NCI-H524 treated with DMSO at 0.1 percent for 48 hours (cell line): ENCODE results near the gene E2F7.
A peak's percentile ranks its signal among the peaks of the same experiment; 100 is the strongest.

Experiments
- DNase-seq: peaks from one replicate; lab custom pipeline; 2025; lab: John Stamatoyannopoulos, UW

The E2F7 gene

GRCh38 chr12:77062846-77063461 is 2.4 kb downstream of the E2F7 start:
- DNase-seq, result no peak

DNA sequence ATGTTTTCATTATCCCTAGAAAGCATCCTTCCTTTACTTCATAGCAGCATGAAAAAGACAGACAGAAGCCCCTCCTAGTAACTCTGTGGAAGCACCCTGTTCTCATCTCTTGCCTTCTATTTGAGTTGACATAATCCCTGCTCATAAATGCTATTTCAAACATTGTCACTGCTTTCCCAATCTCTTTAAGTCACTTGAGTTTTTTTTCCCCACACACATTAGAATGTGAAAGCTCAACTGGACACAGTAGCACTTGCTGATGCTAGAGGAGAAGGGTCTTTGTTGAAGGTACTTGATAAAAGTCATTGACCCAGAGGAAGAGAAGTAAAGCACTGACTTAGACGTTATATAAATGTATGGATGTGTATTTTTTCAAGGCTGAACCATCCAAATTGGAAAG is 3.0 kb downstream of the E2F7 start:
- DNase-seq, result no peak

DNA sequence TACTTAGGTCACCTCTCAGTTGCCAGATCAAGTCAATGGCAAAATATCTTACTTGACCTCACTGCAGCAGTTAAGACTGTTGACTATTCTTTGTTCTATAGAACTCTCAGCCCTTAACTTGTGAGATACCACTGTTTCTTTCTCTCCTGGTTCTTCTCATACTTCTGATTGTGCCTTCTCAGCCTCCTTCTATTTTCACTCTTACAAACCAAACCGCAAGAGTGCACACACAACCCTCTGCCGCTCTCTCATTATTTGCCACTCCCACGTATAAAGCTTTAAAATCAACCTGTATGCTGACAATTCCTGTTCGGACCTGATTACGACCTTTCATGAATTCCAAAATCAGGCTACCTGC is 4.5 kb downstream of the E2F7 start:
- no peak for DNase-seq

GRCh38 chr12:77060136-77060882 is 5.1 kb downstream of the E2F7 start:
- DNase-seq, result no peak

DNA sequence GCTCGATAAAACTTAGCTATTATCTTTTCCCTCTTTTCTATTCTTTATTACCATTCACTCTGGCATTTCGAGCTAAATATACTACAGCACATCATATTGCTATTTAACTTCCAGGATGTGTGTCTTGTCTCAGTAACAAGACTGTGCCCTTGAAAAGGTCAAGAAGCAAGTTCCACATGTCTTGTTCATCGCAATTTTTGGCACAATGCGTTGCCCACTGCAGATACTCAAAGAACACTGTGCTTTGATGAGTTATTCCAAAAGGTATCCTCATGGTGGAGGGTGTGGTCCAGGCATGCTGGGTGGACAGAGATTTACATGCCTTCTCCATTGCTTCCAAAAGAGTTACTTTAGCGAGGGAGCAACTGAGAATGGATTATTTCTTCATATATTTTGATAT is 6.6 kb downstream of the E2F7 start:
- no peak for DNase-seq

DNA sequence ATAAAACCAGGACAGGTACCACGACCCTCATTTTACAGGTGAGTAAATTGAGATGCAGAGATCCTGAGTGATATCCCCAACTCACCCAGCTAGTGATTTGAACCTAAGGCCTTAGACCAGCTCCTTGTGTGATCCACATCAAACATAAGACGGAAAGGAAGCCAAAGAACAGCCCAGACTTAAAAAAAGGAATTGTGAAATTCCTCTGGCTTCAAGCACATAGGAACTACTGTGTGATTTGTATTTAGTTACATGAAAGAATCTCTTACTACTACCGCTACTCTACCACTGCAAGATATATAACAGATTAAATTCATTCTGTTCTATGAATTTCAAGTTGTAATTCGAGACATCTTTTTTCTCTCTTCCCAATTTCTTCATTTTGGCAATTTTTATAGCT is 10.5 kb downstream of the E2F7 start:
- no peak for DNase-seq

DNA sequence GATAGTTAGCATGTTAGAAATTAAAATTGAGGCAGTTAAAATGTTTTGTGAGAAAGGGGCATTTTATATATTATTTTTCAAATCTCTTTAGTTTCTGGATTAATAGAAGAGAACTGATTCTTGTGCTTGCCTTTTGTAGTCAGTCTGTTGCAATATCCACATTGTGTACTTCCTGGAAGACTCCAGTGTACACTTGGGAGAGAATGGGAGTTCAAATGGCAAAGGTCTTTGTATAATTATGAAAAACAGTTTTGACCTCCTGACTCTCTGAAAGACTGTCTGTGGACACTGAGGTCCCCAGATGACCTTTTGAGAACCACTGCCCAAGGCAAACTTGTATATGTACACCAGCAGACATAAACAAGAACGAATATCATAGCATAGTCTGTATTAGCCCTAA is 12.1 kb downstream of the E2F7 start:
- no peak for DNase-seq

- peak; percentile 34 for DNase-seq
Observed at GRCh38 chr12:77049767-77050353, 15.5 kb downstream of the E2F7 start.

DNA sequence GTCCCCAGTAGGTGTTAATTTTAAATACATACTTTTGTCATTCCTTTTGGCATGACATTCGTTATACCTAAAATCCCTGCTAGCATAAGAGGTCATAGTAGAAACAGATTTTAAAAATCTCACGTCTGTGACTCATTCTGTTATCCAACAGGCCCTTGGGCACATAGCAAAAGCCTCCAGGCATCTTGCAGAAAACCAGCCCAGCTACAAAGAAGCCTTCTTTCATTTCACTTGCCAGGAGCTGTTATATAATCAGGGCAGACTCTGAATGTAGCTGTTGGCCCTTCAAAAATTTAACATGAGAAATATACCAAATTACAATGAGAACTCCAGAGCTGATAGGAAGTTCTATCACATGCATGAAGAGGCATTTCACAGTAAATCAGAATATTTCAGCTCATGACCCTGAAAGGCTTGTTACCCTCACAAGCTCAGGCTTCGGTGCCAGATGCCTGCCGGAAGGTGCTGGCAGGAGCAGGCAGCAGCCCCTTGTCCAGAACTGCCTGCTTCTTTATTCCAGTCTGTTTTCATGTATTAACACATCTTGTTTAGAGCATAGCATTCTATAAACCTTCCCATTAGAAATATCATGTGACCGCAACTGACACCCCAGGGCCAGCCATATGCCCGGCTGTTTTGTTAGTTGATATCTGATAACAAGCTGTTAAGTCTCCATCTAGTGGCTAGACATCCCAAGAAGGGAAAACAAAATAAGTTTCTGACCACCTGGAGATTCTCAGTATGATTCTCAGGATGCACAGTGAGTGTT is 17.8 kb downstream of the E2F7 start:
- peak; percentile 35 for DNase-seq

- no peak for DNase-seq
Observed at GRCh38 chr12:77046468-77046867, 18.9 kb downstream of the E2F7 start.

GRCh38 chr12:77045183-77045582 is 20.2 kb downstream of the E2F7 start:
- no peak for DNase-seq

GRCh38 chr12:77044721-77045120 is 20.6 kb downstream of the E2F7 start:
- no peak for DNase-seq

DNA sequence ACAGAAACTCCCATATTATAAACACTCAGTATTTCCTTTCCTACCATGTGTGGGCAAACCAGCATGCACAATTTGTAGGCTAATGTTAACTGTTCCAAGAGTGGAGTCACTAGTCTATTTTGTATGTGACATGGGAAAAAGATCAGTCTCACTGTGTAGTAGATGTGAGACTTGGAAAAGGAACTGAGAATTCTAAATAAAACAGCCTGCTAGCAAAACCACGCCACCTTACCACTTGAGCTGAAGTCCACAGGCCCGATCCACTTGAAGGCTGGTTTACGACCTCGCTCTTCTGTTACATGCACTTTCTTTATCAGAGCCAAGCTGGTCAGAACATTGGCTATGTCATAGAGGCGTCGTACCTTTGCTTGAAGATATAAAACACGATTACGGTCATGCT is 22.5 kb downstream of the E2F7 start:
- DNase-seq, result no peak

GRCh38 chr12:77040231-77040630 is 25.1 kb downstream of the E2F7 start:
- DNase-seq, result no peak

- DNase-seq, result no peak
Observed at GRCh38 chr12:77035226-77035625, 30.1 kb downstream of the E2F7 start.

GRCh38 chr12:77033658-77034536 is 31.5 kb downstream of the E2F7 start:
- no peak for DNase-seq

DNA sequence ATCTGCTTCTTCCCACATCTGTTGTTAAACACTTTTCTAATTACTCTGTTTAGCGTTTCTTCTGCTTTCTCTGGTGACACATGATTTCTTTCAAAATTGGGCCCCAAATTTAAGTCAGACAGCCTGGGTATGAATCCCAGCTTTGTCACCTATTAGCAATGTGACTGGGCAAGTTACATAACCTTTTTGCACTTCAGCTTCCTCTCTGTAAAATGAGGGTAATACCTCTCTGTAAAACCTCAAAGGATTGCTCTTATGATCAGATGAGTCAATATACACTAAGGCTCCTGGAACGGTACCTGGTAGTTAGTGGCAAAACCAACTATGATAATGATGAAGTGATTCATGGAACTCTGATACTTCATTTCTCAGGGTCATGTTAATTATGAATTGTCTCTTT is 33.0 kb downstream of the E2F7 start:
- no peak for DNase-seq

GRCh38 chr12:77031745-77032144 is 33.6 kb downstream of the E2F7 start:
- DNase-seq, result no peak

- no peak for DNase-seq
Observed at GRCh38 chr12:77025782-77026314, 39.5 kb downstream of the E2F7 start.

- no peak for DNase-seq
Observed at GRCh38 chr12:77023501-77023900, 41.9 kb downstream of the E2F7 start.

DNA sequence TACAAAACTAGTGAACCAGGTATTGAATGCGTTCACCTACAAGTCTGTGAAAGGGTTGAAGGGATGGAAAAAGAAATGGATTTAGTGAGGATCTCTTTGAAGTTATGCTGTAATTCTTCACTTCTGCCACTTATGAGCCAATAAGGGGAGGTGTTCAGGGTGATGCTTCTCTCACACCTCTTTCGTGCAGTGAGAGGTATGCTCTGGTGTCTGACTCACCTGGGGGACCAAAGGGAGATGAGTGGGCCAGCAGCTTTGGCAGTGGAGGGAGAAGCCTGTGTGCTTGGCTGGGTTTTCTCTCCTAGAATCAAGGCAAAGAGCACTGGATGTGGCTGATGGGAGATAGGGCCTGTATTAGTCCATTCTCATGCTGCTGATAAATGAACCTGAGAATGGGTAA is 45.4 kb downstream of the E2F7 start:
- DNase-seq, result no peak

GRCh38 chr12:77016606-77017005 is 48.8 kb downstream of the E2F7 start:
- DNase-seq, result no peak
